GM10248 (cell line): ENCODE results near the gene ARAF.

Experiments
- CTCF ChIA-PET: fragments of 300-600 bp; sonication (Branson Sonifier 250); formaldehyde crosslinking; extraction: SDS; loops from one replicate; lab custom pipeline; 2021; ENCODE audit warnings: antibody characterized with exemption; lab: Yijun Ruan, JAX
- POLR2A ChIA-PET: fragments of 350-650 bp; sonication (Branson Sonifier 250); formaldehyde crosslinking; extraction: SDS; loops from one replicate; lab custom pipeline; 2020; ENCODE audit warnings: antibody characterized with exemption; lab: Yijun Ruan, JAX
- DNase-seq: peaks from one replicate; pipeline ENCODE4 v3.0.0; 2012; ENCODE audit errors: extremely low spot score
- CTCF ChIP-seq: IDR thresholded peaks from 2 replicates; pipeline ENCODE4 v1.5.1; 2012; ENCODE audit warnings: mild to moderate bottlenecking, low read depth; ENCODE audit errors: extremely low read depth, missing control alignments, control extremely low read depth

Gene ARAF

GRCh38 chrX:47543496-47543895 is 17.5 kb upstream of the ARAF start:
- no peak for DNase-seq
- TF ChIP-seq CTCF = no peak
- ChIA-PET CTCF (interaction anchor here (0.8 kb wide), 1 partner anchor 20 kb away, joined by 3 read pairs; no protein-coding TSS in a partner anchor), POLR2A (no interaction called here)

- no peak for TF ChIP-seq CTCF
- CTCF ChIA-PET = interaction anchor here (1.2 to 1.6 kb wide), 3 partner anchors 12 to 88 kb away, joined by 3 to 5 read pairs (median 3); no protein-coding TSS in a partner anchor
- POLR2A ChIA-PET = interaction anchor here (0.6 kb wide), 2 partner anchors 93 kb away, joined by 5 to 6 read pairs; no protein-coding TSS in a partner anchor
- peak; percentile 73 for DNase-seq
Observed at GRCh38 chrX:47556045-47556623, 4.9 kb upstream of the ARAF start.

GRCh38 chrX:47558436-47558835 is 2.6 kb upstream of the ARAF start:
- ChIA-PET POLR2A (no interaction called here), CTCF (no interaction called here)
- DNase-seq = no peak
- TF ChIP-seq CTCF = no peak

GRCh38 chrX:47560179-47560933 is 649 bp upstream of the ARAF start:
- ChIA-PET POLR2A (no interaction called here), CTCF (no interaction called here)
- no peak for TF ChIP-seq CTCF
- DNase-seq = no peak

- ChIA-PET CTCF (interaction anchor here (1.1 to 1.5 kb wide), 2 partner anchors 28 to 83 kb away, joined by 3 read pairs; no protein-coding TSS in a partner anchor), POLR2A (no interaction called here)
- DNase-seq = no peak
- no peak for TF ChIP-seq CTCF
Observed at GRCh38 chrX:47561659-47562151, 700 bp downstream of the ARAF start.

GRCh38 chrX:47562615-47563243 is 1.7 kb downstream of the ARAF start:
- ChIA-PET POLR2A (interaction anchor here (0.5 kb wide), 1 partner anchor 27 kb away, joined by 6 read pairs; no protein-coding TSS in a partner anchor), CTCF (interaction anchor here (1.1 to 1.5 kb wide), 3 partner anchors 27 to 464 kb away, joined by 3 read pairs; no protein-coding TSS in a partner anchor)
- DNase-seq = peak; percentile 8
- peak; percentile 46 for TF ChIP-seq CTCF
